Fibroblast of skin of right biceps (primary cell): ENCODE results near the gene PFKP.
A peak's percentile ranks its signal among the peaks of the same experiment; 100 is the strongest.
"Not testable (repeated sequence)": the region's sequence is repeated elsewhere in the genome, so short reads cannot be mapped to it uniquely, and the experiment has no call there.

ENCODE experiments used
- DNase-seq: peaks from one replicate; pipeline ENCODE4 v3.0.0-alpha.2; 2013

Gene PFKP

DNA sequence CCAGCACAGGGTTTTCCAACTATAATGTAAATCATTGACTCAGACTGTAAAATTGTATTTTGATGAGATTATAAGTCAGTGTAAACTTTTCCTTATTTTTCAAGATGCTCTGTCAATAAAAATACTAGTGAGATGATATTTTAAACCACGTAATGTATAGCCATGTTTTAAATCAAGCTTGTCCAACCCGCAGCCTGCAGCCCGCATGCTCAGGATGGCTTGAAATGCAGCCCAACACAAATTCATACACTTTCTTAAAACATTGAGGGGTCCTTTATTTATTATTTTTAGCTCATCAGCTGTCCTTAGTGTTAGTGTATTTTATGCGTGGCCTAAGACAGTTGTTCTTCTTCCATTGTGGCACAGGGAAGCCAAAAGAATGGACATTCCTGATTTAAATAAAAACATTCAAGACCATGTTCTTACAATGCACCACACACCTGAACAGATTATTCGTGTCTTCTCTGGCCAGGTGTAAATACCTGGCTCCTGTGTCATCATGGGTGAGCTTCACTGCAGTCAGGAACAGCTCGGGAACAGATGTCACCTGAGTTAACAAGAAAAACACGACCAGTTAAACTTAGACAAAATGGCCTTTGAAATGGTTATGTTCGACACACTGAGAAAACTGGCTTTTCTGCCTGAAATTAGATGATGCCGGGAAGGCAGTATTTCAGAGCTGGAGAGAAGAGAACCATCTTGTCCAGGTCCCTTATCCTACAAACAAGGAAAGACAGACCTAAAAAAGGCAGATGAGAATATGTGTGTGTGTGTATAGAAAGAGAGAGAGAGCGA lies 99.3 kb downstream of the PFKP start:
- no peak for DNase-seq

DNA sequence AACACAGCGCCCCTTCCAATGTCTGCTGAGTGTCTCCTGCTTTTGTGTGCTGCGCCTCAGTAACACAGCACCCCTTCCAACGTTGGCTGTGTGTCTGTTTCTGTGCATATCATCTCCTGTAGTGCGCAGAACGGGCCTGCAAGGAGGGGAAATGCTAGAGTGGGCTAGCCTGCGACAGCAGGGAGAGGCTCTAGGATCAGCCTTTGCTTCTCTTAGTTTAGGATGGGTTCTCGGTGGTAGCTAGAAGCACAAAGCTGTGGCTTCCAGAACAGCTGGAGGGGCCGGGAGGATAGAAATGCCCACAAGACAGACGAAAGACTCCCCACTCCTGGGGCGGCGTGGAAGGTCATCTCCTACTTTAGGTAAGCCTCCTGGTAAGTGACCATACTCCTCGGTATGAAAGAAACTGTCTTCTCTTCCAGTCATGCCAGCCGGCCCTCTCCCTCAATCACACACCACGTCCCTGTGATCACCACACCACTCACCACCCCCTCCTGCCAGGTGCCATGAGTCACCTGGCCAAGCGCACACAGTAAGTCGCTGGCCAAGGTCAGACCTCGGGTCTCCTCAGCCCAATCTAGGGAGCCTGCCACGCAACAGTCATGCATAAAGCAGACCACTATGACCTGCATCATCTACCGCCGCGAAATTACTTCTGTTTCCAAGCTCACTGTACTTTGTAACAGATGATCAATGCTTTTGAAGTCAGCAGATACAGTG lies 100.4 kb downstream of the PFKP start:
- DNase-seq = no peak

- DNase-seq = no peak
Observed at GRCh38 chr10:3169271-3169670, 101.9 kb downstream of the PFKP start.

GRCh38 chr10:3169673-3170072 lies 102.3 kb downstream of the PFKP start:
- no peak for DNase-seq

GRCh38 chr10:3171488-3171887 lies 104.1 kb downstream of the PFKP start:
- not testable (repeated sequence) for DNase-seq

DNA sequence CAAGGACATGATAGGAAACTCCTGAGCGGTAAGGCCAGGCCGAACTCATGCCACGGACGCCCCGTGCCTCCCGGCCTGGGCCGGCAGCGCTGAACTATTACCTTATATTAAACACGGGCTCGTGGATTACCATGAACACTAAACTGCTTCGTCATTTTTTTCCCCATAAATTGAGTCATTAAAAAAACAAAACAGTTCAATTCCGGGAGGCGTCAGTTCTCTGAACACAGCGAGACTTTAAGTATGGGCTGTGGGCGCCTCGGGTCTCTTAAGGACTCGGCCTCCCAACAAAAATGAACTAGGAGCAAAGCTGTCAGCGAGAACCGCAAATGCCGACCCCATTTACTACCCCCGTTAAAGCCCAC lies 104.7 kb downstream of the PFKP start:
- peak; percentile 83 for DNase-seq

- peak; percentile 99 for DNase-seq
Observed at GRCh38 chr10:3172446-3173170, 105.3 kb downstream of the PFKP start, which contains the start of gene PITRM1. PITRM1 (minus strand) TSS chr10:3172782; CDS start chr10:3172772, 10 bp downstream.

- no peak for DNase-seq
Observed at GRCh38 chr10:3173171-3173878, 106.0 kb downstream of the PFKP start.

DNA sequence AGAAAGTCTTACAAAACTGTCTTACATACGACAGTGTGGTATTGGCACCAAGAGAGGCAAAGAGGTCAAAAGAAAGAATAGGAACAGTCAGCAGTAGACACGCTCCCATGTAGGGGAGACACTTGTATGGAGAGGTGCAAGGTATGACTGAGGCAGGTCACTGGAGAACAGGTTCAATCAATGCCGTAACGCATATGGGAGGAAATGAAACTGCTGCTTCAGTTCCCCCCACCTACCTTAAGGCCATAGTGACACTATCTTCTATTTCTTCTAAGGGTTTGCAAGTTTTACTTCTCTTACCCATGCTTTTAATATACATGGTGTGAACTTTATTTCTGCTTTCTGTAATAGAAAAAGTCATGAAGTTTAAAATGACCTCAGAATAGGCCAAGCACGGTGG lies 110.7 kb downstream of the PFKP start:
- no peak for DNase-seq

DNA sequence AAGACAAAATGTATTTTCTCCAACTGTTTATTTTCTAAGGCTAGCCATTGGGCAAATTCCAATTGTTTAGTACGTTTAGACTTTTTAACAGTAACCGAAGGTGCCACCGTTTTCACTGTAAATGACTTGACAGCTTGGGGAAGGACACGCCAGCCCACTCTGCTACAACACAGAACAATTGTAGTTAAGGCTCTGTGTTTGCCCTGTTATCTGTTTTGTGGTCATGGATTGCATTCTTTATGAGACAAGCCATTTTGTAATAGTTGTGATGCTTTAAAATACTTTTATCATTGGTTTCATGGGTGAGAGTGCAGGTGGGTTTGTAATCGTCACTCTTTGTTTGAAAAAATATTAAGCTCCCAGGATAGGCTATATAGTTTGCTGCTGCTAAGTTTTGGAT lies 111.8 kb downstream of the PFKP start:
- no peak for DNase-seq

GRCh38 chr10:3180355-3181025 lies 113.1 kb downstream of the PFKP start:
- no peak for DNase-seq

GRCh38 chr10:3185386-3185785 lies 118.0 kb downstream of the PFKP start:
- no peak for DNase-seq

GRCh38 chr10:3186368-3186767 lies 119.0 kb downstream of the PFKP start:
- no peak for DNase-seq
